NOMO-1 treated with dmso at 0.1 percent for 144 hours (cell line): Measurements from ENCODE around the gene SHISA9.

Experiments used
- DNase-seq: peaks from one replicate; lab custom pipeline; 2025; ENCODE audit not compliant: unreplicated experiment; lab: John Stamatoyannopoulos, UW

Gene SHISA9

DNA sequence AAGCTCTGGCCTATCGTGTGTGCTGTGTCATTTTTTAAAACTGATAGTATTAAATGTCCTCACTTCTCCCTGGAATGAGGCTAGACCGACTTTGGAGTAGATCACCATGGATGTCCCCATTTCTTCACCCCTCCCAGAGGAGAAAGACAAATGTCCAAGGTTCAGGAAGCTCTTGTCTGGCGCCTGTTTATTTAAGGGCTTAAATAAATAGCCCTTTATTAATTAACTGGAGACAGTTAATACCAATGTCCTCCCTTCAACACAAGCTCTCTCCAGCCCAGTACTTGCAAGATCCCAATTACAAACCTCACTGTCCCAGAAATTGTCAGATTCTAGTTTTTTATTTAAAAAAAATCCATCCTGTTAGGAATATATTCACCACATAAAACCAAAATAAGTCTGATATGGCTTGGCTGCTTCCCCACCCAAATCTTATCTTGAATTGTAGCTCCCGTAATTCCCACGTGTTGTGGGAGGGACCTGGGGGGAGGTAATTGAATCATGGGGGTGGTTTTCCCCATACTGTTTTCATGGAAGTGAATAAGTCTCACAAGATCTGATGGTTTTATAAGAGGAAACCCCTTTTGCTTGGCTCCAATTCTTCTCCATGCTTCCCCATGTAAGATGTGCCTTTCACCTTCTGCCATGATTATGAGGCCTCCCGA, 344.4 kb downstream of the SHISA9 start:
- DNase-seq = no peak

DNA sequence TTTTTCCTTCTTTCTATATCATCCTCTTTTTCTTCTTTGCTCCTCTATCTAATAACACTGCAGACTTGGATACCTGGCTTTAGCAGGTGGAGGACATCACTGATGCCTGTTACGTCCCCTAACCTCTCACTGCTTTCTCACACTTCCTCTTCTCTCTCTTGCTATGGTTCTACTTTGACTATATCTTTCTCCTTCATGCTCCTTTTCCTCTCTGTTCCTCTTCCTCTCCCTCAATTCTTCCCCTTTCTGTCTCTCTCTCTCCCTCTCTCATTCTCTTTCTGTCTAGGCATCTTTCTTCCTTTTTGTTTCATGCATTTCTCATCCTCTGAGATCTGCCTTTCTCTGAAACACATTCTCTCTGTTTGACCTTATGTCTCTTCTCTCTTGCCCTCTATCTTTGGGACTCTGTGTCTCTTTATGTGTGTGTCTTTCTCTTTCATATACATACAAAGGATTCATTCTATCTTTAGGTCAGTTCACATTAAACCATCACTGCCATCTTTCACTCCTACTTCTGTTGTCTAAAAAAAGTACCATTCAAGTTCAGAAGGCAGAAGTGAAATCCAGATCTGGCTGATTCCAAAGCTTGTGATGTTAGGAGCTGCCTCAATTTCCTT, 353.7 kb downstream of the SHISA9 start:
- no peak for DNase-seq

DNA sequence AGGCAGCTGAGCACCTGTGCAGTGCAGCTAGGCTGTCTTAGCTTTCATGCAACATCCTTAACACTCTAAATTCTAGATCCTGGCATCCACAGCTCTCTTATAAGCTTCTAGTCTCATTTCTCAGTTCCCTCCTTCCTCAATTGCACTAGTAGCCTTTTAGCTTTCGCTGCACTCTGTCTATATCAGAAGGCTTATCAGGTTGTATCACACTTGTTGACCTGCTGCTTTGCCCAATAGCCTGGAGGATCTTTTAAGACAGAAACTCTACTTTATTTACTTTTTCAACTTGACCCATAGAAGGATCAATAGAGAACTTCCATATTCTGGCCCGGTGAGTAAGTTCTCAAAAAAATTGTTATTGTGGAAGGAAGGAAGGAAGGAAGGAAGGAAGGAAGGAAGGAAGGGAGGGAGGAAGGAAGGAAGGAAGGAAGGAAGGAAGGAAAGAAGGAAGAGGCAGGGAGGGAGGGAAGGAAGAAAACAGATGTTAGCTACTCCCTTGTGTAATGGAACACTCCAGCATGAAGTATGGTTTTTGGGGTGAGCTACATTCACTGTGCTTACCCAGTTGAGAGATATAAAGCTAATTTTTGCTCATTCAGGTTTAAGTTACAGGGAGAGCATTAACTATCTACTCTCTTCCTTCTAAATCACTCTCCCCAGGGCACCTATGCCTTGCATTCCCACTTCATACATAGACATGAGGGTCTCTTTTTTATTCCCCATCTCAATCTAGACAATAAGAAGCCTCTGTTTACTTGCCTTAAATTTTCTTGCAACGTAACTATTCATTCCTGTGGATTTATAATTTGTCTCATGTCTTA, 361.1 kb downstream of the SHISA9 start:
- DNase-seq = no peak

DNA sequence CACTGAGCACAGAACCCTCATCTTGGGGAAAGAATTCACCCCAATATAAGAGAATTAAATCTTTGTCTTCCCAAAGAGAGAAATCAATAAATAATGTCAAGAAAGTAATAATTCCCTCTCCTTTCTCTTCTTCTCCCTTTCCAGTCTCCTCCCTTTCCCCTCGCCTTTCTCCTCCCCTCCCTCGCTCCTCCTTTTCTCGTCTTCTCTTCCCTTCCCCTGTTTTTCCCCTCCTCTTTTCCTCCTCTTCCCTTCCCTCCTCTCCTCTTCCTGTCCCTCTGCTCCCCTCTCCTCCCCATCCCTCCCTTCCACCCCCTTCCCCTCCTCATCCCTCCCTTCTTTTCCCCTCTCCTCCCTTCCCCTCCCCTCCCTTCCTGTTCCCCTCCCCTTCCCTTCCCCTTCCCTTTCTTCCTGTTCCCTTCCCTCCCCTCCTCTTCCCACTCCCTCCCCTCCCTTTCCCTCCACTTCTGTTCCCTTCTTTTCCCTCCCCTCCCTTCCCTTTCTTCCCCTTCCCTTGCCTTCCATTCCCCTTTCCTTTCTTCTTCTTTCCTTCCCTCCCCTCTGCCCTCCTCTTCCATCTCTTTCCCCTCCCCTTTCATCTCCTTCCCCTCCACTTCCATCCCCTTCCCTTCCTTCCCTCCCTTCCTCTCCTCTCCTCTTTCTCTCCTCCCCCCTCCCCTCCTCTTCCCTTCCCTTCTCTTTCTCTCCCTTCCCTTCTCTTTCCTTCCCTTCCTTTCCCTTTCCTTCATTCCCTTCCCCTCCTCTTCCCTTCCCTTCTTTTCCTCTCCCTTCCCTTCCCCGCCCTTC, 363.6 kb downstream of the SHISA9 start:
- DNase-seq = no peak

DNA sequence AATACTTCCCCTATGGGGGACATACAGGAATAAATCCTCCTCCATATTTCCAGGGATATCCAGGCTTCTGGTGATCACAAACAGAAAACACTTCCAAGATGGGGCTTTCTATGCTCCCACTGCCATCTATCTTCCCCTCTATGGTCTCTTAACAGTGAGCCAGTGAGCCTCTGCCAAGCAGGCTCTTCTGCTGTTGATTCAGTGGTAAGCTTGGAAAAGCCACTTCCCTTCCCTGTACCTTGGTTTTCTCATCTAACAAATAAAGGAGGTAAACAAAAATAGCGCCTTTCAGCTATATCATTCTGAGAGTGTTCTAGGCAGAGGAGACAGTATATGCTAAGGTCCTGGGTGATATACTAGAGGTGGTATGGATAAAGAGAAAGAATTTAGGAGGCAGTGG, 368.0 kb downstream of the SHISA9 start:
- DNase-seq = no peak

DNA sequence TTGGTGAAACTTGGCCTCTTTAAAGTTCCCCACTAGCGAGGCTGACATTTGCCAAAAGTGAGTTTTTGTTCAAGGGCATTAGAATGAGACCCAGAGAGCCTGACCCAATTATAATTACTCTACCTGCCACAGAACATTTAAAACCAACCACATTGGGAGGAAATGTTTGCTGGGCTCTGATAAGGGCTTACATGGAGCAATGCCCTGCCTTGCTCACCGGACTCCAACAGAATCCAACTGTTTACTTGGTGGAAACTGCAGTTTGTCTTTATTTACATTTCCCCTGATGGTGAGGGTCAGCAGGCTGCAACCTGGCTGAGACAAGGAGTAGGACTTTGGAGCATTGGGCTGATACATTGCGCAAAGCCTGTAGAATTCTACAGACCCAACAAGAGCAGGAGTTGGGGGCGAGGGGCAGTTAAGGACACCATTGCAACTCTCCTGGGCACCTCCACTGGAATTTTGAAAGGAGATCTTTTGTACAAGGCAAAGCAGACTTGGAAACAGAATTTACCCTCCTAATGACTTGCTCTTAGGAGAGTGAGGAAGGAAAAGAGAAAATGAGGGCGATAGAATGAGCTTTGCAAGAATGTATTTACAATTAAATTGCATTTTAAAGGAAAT, 368.6 kb downstream of the SHISA9 start:
- DNase-seq = no peak

DNA sequence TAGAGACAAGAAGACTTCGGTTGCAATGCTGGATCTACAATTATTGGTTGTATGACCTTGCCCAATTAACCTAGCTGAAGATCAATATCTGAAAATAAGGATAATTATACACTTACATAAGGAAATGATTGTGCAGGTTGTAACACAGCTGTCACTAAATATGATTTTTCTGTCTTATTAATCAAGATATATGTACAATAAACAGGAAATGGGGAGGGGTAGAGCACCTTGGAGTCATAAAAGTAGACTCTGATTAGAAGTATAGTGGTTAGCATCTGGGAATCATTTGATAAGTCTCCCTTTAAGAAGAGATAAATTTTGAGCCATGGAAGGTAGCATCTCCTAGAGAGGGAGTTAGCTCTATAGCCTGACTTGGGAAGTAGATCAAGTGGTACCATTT, 369.2 kb downstream of the SHISA9 start:
- DNase-seq = no peak

DNA sequence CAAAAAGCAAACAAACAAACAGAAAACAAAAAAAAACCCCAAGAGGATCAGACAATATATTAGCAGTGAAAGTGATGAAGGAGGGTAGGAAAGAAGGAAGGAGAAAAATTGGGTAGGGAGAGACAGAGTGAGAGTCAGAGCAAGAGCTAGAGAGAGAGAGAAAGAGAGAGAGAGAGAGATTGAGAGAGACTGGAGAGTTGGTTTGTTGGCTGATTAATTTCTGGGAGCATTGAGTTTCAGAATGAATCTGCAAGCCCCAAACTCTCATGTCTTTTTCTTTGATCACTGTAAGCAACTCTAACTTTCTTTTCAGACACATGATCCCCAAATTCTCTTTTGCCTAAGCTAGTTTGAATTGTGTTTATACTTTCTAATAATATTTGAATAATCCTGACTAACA, 388.1 kb downstream of the SHISA9 start:
- DNase-seq = no peak
